Measurements from ENCODE around the gene CFAP20DC. TPM values are rescaled to one million over a fixed set of nuclear protein-coding genes. Genes with fewer than 3 reads are reported as not detected.

Gene CFAP20DC
- total RNA-seq, 1 donor from 2014 or later, result 1.4 TPM

DNA sequence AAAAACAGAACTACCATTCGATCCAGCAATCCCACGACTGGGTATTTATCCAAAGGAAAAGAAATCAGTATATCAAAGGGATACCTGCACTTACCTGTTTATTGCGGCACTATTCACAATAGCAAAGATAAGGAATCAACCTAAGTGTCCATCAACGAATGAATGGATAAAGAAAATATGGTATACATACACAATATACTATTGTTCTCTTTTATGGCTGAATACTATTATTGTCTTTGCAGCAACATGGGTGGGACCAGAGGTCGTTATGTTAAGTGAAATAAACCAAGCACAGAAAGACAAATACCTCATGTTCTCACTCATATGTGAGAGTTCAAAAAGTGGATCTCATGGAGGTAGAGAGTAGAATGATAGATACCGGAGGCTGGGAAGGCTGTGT lies 264.9 kb downstream of the CFAP20DC start:
- Mint-ChIP-seq H3K27ac (ENCODE audit: unreplicated experiment) (no peak overlapping the region), H3K9me3 (ENCODE audit: unreplicated experiment) (peaks cover 23% of the 10 kb centered on the region), H3K27me3 (ENCODE audit: unreplicated experiment) (no peaks in the 10 kb centered on the region), H3K36me3 (ENCODE audit: unreplicated experiment) (no peaks in the 10 kb centered on the region), H3K4me1 (ENCODE audit: unreplicated experiment) (no peaks in the 10 kb centered on the region), H3K4me3 (ENCODE audit: unreplicated experiment) (no peak overlapping the region)
- no peak for DNase-seq (ENCODE audit: extremely low spot score, unreplicated experiment)
- TF ChIP-seq CTCF (IDR thresholded peaks at IDR 0.05), result no peak

DNA sequence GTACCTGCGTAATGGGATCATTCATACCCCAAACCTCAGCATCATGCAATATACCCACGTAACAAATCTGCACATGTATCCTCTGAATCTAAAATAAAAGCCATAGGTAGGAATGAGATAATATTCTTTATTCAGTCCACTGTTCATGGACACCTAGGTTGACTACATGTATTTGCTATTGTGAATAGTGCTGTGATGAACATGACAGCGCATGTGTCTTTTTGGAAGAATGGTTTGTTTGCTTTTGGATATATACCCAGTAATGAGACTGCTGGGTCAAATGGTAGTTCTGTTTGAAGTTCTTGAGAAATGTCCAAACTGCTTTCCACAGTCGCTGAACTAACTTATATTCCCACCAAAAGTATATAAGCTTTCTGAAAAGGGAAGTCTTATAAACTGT lies 265.4 kb downstream of the CFAP20DC start:
- H3K36me3 Mint-ChIP-seq (ENCODE audit: unreplicated experiment), result peaks cover 1% of the 10 kb centered on the region
- H3K27ac Mint-ChIP-seq (ENCODE audit: unreplicated experiment), result no peak overlapping the region
- no peak overlapping the region for H3K4me3 Mint-ChIP-seq (ENCODE audit: unreplicated experiment)

DNA sequence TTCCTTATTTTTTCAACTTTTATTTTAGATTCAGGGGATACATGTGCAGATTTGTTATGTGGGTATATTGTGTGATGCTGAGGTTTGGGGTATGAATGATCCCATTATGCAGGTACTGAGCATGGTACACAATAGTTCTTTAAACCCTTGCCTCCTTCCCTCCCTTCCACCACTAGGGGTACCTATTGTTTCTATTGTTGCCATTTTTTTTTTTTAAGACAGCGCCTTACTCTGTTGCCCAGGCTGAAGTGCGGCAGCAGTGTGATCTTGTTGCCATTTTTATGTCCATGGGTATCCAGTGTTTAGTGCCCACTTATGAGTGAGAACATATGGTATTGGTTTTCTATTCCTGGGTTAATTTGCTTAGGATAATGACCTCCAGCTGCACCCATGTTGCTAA lies 266.0 kb downstream of the CFAP20DC start:
- H3K4me3 Mint-ChIP-seq (ENCODE audit: unreplicated experiment), result no peak overlapping the region
- H3K36me3 Mint-ChIP-seq (ENCODE audit: unreplicated experiment), result peaks cover 6% of the 10 kb centered on the region
- H3K4me1 Mint-ChIP-seq (ENCODE audit: unreplicated experiment), result no peaks in the 10 kb centered on the region
- H3K27me3 Mint-ChIP-seq (ENCODE audit: unreplicated experiment), result no peaks in the 10 kb centered on the region
- peaks cover 34% of the 10 kb centered on the region for H3K9me3 Mint-ChIP-seq (ENCODE audit: unreplicated experiment)
- DNase-seq (ENCODE audit: extremely low spot score, unreplicated experiment), result no peak
- TF ChIP-seq CTCF (IDR thresholded peaks at IDR 0.05), result no peak
- no peak overlapping the region for H3K27ac Mint-ChIP-seq (ENCODE audit: unreplicated experiment)

More for the DNA sequence above, 265.4 kb downstream of the CFAP20DC start:
- peaks cover 28% of the 10 kb centered on the region for H3K9me3 Mint-ChIP-seq (ENCODE audit: unreplicated experiment)
- H3K4me1 Mint-ChIP-seq (ENCODE audit: unreplicated experiment), result no peaks in the 10 kb centered on the region
- TF ChIP-seq CTCF (IDR thresholded peaks at IDR 0.05), result no peak
- no peaks in the 10 kb centered on the region for H3K27me3 Mint-ChIP-seq (ENCODE audit: unreplicated experiment)
- no peak for DNase-seq (ENCODE audit: extremely low spot score, unreplicated experiment)

- no peak overlapping the region for H3K4me3 Mint-ChIP-seq (ENCODE audit: unreplicated experiment)
- no peaks in the 10 kb centered on the region for H3K4me1 Mint-ChIP-seq (ENCODE audit: unreplicated experiment)
- H3K27ac Mint-ChIP-seq (ENCODE audit: unreplicated experiment), result no peak overlapping the region
- peaks cover 34% of the 10 kb centered on the region for H3K9me3 Mint-ChIP-seq (ENCODE audit: unreplicated experiment)
- peaks cover 6% of the 10 kb centered on the region for H3K36me3 Mint-ChIP-seq (ENCODE audit: unreplicated experiment)
- no peak for TF ChIP-seq CTCF (IDR thresholded peaks at IDR 0.05)
- H3K27me3 Mint-ChIP-seq (ENCODE audit: unreplicated experiment), result no peaks in the 10 kb centered on the region
- no peak for DNase-seq (ENCODE audit: extremely low spot score, unreplicated experiment)
Measured at GRCh38 chr3:58779934-58780333, 269.9 kb downstream of the CFAP20DC start.

GRCh38 chr3:58776231-58776630 lies 273.6 kb downstream of the CFAP20DC start:
- Mint-ChIP-seq H3K4me3 (ENCODE audit: unreplicated experiment) (no peak overlapping the region), H3K27me3 (ENCODE audit: unreplicated experiment) (no peaks in the 10 kb centered on the region), H3K36me3 (ENCODE audit: unreplicated experiment) (peaks cover 6% of the 10 kb centered on the region), H3K27ac (ENCODE audit: unreplicated experiment) (no peak overlapping the region), H3K9me3 (ENCODE audit: unreplicated experiment) (peaks cover 23% of the 10 kb centered on the region), H3K4me1 (ENCODE audit: unreplicated experiment) (no peaks in the 10 kb centered on the region)
- no peak for TF ChIP-seq CTCF (IDR thresholded peaks at IDR 0.05)
- DNase-seq (ENCODE audit: extremely low spot score, unreplicated experiment), result no peak
